IPS-18a (cell line): Measurements from ENCODE around the gene TRIM34.
"Not testable (repeated sequence)": the region's sequence is repeated elsewhere in the genome, so short reads cannot be mapped to it uniquely, and the experiment has no call there.

Experiments used
- H3K27ac ChIP-seq: one replicate; pipeline ENCODE4 v1.5.1; 2013; ENCODE audit warnings: low read length
- H3K27me3 ChIP-seq: one replicate; pipeline ENCODE4 v1.6.1; 2013; ENCODE audit warnings: mild to moderate bottlenecking, low read length; ENCODE audit not compliant: control insufficient read depth, insufficient read depth
- H3K36me3 ChIP-seq: one replicate; pipeline ENCODE4 v1.6.1; 2013; ENCODE audit warnings: low read depth, low read length; ENCODE audit not compliant: control insufficient read depth
- H3K4me1 ChIP-seq: one replicate; pipeline ENCODE4 v1.6.1; 2013; ENCODE audit warnings: low read depth, low read length; ENCODE audit not compliant: control insufficient read depth
- H3K4me3 ChIP-seq: one replicate; pipeline ENCODE4 v1.5.1; 2013; ENCODE audit warnings: low read length
- H3K9ac ChIP-seq: one replicate; pipeline ENCODE4 v1.6.1; 2013; ENCODE audit warnings: mild to moderate bottlenecking, low read length, moderate library complexity
- H3K9me3 ChIP-seq: one replicate; pipeline ENCODE4 v1.6.1; 2013; ENCODE audit warnings: low read depth, low read length; ENCODE audit not compliant: control insufficient read depth

Gene TRIM34

GRCh38 chr11:5624489-5625279, at the start of gene TRIM34:
TRIM34 (plus strand) TSS chr11:5625001; CDS start chr11:5632332, 7,331 bp downstream.
- H3K27me3 ChIP-seq: no peaks in the 10 kb centered on the region
- peaks cover 17% of the 10 kb centered on the region for H3K4me1 ChIP-seq
- no peaks in the 10 kb centered on the region for H3K9me3 ChIP-seq
- H3K27ac ChIP-seq: no peak within 1 kb of the TSS
- no peaks in the 10 kb centered on the region for H3K36me3 ChIP-seq
- peak within 1 kb of the TSS; percentile 3 for H3K4me3 ChIP-seq
- no peak within 1 kb of the TSS for H3K9ac ChIP-seq

- Histone ChIP-seq H3K9ac (no peak overlapping the region), H3K27me3 (no peaks in the 10 kb centered on the region), H3K27ac (no peak overlapping the region), H3K4me3 (no peak overlapping the region), H3K4me1 (no peaks in the 10 kb centered on the region), H3K36me3 (no peaks in the 10 kb centered on the region), H3K9me3 (no peaks in the 10 kb centered on the region)
These were observed 49.6 kb upstream of the TRIM34 start for GRCh38 chr11:5575152-5575551.

GRCh38 chr11:5577101-5577500, 47.7 kb upstream of the TRIM34 start:
- Histone ChIP-seq H3K27me3 (no peaks in the 10 kb centered on the region), H3K9ac (no peak overlapping the region), H3K4me1 (no peaks in the 10 kb centered on the region), H3K4me3 (no peak overlapping the region), H3K9me3 (no peaks in the 10 kb centered on the region), H3K27ac (no peak overlapping the region), H3K36me3 (no peaks in the 10 kb centered on the region)

GRCh38 chr11:5580577-5580976, 44.2 kb upstream of the TRIM34 start, which contains the start of gene OR52B6:
OR52B6 (plus strand) TSS chr11:5580877; CDS start chr11:5580877, 0 bp downstream.
- H3K4me3 ChIP-seq: no peak within 1 kb of the TSS
- H3K27me3 ChIP-seq: no peaks in the 10 kb centered on the region
- no peak within 1 kb of the TSS for H3K9ac ChIP-seq

GRCh38 chr11:5581014-5581413, 43.8 kb upstream of the TRIM34 start:
- no peak overlapping the region for H3K4me3 ChIP-seq
- no peaks in the 10 kb centered on the region for H3K27me3 ChIP-seq
- no peaks in the 10 kb centered on the region for H3K36me3 ChIP-seq
- H3K9ac ChIP-seq: no peak overlapping the region
- no peaks in the 10 kb centered on the region for H3K4me1 ChIP-seq
- no peak overlapping the region for H3K27ac ChIP-seq
- H3K9me3 ChIP-seq: no peaks in the 10 kb centered on the region

More at GRCh38 chr11:5580577-5580976, 44.2 kb upstream of the TRIM34 start, which contains the start of gene OR52B6:
- Histone ChIP-seq H3K4me1 (no peaks in the 10 kb centered on the region), H3K36me3 (no peaks in the 10 kb centered on the region), H3K9me3 (no peaks in the 10 kb centered on the region), H3K27ac (no peak within 1 kb of the TSS)

- H3K4me1 ChIP-seq, H3K4me3 ChIP-seq, H3K9ac ChIP-seq, H3K9me3 ChIP-seq, H3K27ac ChIP-seq, H3K27me3 ChIP-seq, H3K36me3 ChIP-seq: not testable (repeated sequence)
These were observed 40.3 kb upstream of the TRIM34 start for GRCh38 chr11:5584458-5584857.

- not testable (repeated sequence) for H3K27ac ChIP-seq, H3K9ac ChIP-seq, H3K4me3 ChIP-seq, H3K27me3 ChIP-seq, H3K4me1 ChIP-seq, H3K9me3 ChIP-seq, H3K36me3 ChIP-seq
These were observed 34.9 kb upstream of the TRIM34 start for GRCh38 chr11:5589906-5590305.

- no peaks in the 10 kb centered on the region for H3K27me3 ChIP-seq
- no peaks in the 10 kb centered on the region for H3K36me3 ChIP-seq
- H3K9me3 ChIP-seq: no peaks in the 10 kb centered on the region
These were observed 33.2 kb upstream of the TRIM34 start for GRCh38 chr11:5591613-5592012.

GRCh38 chr11:5592615-5593014, 32.2 kb upstream of the TRIM34 start:
- H3K4me3 ChIP-seq: no peak overlapping the region
- no peaks in the 10 kb centered on the region for H3K27me3 ChIP-seq
- peaks cover 10% of the 10 kb centered on the region for H3K4me1 ChIP-seq

More at GRCh38 chr11:5591613-5592012, 33.2 kb upstream of the TRIM34 start:
- Histone ChIP-seq H3K4me3 (no peak overlapping the region), H3K27ac (no peak overlapping the region), H3K9ac (no peak overlapping the region), H3K4me1 (no peaks in the 10 kb centered on the region)

GRCh38 chr11:5593146-5593545, 31.7 kb upstream of the TRIM34 start:
- H3K27ac ChIP-seq: no peak overlapping the region
- no peaks in the 10 kb centered on the region for H3K9me3 ChIP-seq
- no peak overlapping the region for H3K4me3 ChIP-seq
- H3K36me3 ChIP-seq: no peaks in the 10 kb centered on the region
- no peaks in the 10 kb centered on the region for H3K27me3 ChIP-seq
- H3K9ac ChIP-seq: no peak overlapping the region
- H3K4me1 ChIP-seq: peaks cover 15% of the 10 kb centered on the region

More at GRCh38 chr11:5592615-5593014, 32.2 kb upstream of the TRIM34 start:
- Histone ChIP-seq H3K9ac (no peak overlapping the region), H3K27ac (no peak overlapping the region), H3K36me3 (no peaks in the 10 kb centered on the region), H3K9me3 (no peaks in the 10 kb centered on the region)

- Histone ChIP-seq H3K4me3 (peak within 1 kb of the TSS; percentile 89), H3K27ac (no peak within 1 kb of the TSS), H3K9me3 (no peaks in the 10 kb centered on the region), H3K27me3 (no peaks in the 10 kb centered on the region), H3K36me3 (no peaks in the 10 kb centered on the region), H3K4me1 (peaks cover 26% of the 10 kb centered on the region), H3K9ac (peak within 1 kb of the TSS; percentile 58)
These were observed 28.1 kb upstream of the TRIM34 start, which contains the start of gene TRIM6 for GRCh38 chr11:5596607-5597201. TRIM6 (plus strand) TSS chr11:5596637; CDS start chr11:5596898, 261 bp downstream.
